ENCODE measurements around the gene CISD3. TPM values are rescaled to one million over a fixed set of nuclear protein-coding genes. Genes with fewer than 3 reads are reported as not detected.

CISD3 gene
- total and polyA plus RNA-seq, 2 experiments from 2014 or later: 0.94 to 8.9 TPM

DNA sequence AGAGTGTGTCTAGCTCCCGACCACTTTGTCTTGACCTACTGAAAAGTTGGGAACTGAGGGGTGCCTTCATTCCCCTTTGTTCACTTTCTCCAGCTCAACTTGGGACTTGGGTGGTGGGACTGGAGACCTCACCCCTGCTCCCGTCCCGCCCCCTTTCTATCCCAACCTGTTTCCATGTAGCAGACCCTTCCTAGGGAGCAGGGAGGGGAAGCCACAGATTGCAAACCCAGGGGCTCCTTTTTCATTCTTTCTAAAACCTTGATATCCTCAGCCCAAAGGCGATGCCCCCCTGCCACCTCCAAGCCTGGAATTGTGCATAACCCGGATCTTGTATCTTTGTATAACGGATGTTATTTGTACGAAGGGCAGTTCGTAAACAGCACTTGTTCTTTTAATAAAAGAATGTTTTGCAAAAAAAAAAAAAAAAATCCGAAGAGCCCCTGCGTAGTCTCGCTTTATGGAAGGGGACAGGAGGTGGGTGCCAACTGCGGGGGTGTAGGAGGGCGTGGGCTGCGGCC is 714 bp upstream of the CISD3 start:
- Mint-ChIP-seq H3K27ac (no peak overlapping the region), H3K27me3 (ENCODE audit: insufficient read depth, low read depth, poor library complexity) (peaks cover 34% of the 10 kb centered on the region), H3K36me3 (ENCODE audit: low read depth) (peaks cover 12% of the 10 kb centered on the region), H3K4me3 (peak overlapping the region; percentile 66), H3K9me3 (no peaks in the 10 kb centered on the region), H3K4me1 (peaks cover 44% of the 10 kb centered on the region)
- Histone ChIP-seq H3K4me2 (peak overlapping the region; percentile 88), H3K9me2 (ENCODE audit: insufficient read depth) (no peaks in the 10 kb centered on the region), H4K20me1 (replicated peaks; ENCODE audit: insufficient read depth) (peaks cover 4% of the 10 kb centered on the region), H3F3A (replicated peaks; ENCODE audit: low read depth) (peaks cover 4% of the 10 kb centered on the region), H3K27me3 (ENCODE audit: insufficient read depth) (peaks cover 22% of the 10 kb centered on the region), H3K4me3 (peak overlapping the region; percentile 75), H3K27ac (ENCODE audit: low read depth) (no peak overlapping the region), H2AFZ (peak overlapping the region; percentile 88), H3K36me3 (ENCODE audit: insufficient read depth) (no peaks in the 10 kb centered on the region), H3K79me2 (replicated peaks; ENCODE audit: insufficient read depth) (no peaks in the 10 kb centered on the region), H3K4me1 (ENCODE audit: insufficient read depth) (peaks cover 23% of the 10 kb centered on the region)
- DNase-seq (ENCODE audit: low spot score) (no peak), ATAC-seq (no peak)
- TF ChIP-seq EZH2 (IDR thresholded peaks at IDR 0.05; ENCODE audit: low read depth, unreplicated experiment): peak; percentile 48
- TF ChIP-seq ZNF331 (CRISPR knock-in tag; IDR thresholded peaks at IDR 0.05; ENCODE audit: low read depth): no peak

DNA sequence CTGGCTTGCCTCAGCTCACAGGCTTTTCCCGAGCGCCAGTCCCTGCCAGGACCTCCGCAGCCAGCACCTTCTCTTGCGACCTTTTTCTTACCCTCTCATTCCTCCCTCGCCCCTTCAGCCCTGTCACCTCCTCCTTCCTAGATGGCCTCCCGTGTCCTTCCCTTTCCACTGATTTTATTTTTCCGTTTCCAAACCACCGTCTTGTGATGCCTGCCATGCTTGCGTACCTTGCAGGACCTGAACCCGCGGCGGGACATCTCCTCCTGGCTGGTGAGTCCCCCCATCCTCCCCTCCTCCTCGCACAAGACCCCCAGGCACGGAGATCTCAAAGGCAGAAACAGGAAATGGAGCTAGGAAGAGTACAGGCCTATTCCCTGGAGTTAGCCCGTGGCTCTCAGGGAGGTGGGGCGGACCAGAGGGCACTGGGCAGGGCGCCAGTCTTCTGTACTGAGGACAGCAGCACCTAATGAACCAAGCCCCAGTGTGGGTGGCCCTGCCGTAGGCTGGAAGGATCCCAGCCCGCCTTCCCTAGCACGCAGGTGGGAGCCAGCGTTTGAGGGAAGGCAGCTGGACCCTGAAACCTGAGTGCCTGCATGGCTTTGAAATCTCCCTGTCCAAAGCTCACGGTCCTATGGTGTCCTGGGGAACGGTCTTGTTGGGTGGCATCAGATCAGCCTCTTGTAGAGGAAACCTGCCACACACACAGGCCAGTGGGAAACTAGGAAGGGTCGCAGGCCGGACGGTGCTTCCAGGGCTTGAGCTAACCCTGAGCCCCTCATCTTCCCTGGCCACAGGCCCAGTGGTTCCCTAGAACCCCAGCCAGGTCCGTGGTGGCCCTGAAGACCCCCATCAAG is 612 bp downstream of the CISD3 start:
- H3K9me2 ChIP-seq (ENCODE audit: insufficient read depth): no peaks in the 10 kb centered on the region
- H3K4me2 ChIP-seq: peak overlapping the region; percentile 99
- H3K4me3 Mint-ChIP-seq: peak overlapping the region; percentile 94
- TF ChIP-seq STAT1 (IDR thresholded peaks at IDR 0.05; ENCODE audit: unreplicated experiment) (no peak), POLR2AphosphoS5 (IDR thresholded peaks at IDR 0.05; ENCODE audit: low read depth) (0 out of 2 replicates have a peak, but pooled peaks have one; percentile 23)
- H3K4me1 Mint-ChIP-seq: peaks cover 46% of the 10 kb centered on the region
- H3K27me3 ChIP-seq (ENCODE audit: insufficient read depth): peaks cover 22% of the 10 kb centered on the region
- H3K79me2 ChIP-seq (replicated peaks; ENCODE audit: insufficient read depth): no peaks in the 10 kb centered on the region
- H3K36me3 Mint-ChIP-seq (ENCODE audit: low read depth): peaks cover 24% of the 10 kb centered on the region
- H3K36me3 ChIP-seq (ENCODE audit: insufficient read depth): no peaks in the 10 kb centered on the region
- peaks cover 10% of the 10 kb centered on the region for H3F3A ChIP-seq (replicated peaks; ENCODE audit: low read depth)
- peak overlapping the region; percentile 98 for H2AFZ ChIP-seq
- peak overlapping the region; percentile 88 for H3K4me3 ChIP-seq
- 0 out of 2 replicates have a peak overlapping the region, but pooled peaks have one; percentile 55 for H3K27ac ChIP-seq (ENCODE audit: low read depth)
- peaks cover 27% of the 10 kb centered on the region for H3K4me1 ChIP-seq (ENCODE audit: insufficient read depth)
- peak; percentile 23 for ATAC-seq
- H3K27me3 Mint-ChIP-seq (ENCODE audit: insufficient read depth, low read depth, poor library complexity): peaks cover 39% of the 10 kb centered on the region
- peaks cover 10% of the 10 kb centered on the region for H4K20me1 ChIP-seq (replicated peaks; ENCODE audit: insufficient read depth)
- H3K27ac Mint-ChIP-seq: peak overlapping the region; percentile 92
- no peaks in the 10 kb centered on the region for H3K9me3 Mint-ChIP-seq
- peak; percentile 69 for DNase-seq (ENCODE audit: low spot score)

DNA sequence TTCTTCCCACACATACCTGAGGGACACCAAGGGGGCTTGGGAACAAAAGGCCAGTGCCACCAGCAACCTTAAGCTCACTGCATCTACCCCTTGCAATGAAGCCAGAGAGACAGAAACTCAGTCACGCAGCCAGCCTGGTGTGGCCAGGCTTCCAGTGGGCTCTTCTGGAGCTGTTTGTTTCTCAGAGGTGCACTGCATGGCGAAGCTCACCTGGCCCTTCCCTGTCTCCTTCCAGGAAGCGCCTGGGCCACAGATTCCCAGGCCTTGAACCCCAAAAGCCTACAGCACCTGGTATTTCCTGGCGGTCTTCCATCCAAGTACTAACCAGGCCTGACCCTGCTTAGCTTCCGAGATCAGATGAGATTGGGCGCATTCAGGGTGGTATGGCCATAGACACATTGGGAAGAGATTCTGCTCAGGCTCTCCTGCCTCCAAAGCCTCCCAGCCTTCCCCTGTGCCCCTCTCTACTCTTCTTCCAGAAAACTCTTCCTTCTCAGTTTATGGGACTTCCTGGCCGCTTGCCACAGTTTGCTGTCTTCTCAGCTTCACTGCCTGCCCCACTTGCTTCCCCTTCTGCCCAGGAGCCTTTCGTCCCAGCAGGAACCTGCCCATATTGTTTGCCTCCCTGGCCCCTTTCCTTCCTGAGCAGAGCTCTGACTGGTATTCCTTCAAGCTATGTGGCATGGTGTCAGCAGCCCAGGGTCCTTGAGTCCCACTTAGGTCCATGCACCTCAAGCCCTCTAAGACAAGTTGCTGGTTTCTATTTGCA is 1.6 kb downstream of the CISD3 start:
- peaks cover 27% of the 10 kb centered on the region for H3K4me1 ChIP-seq (ENCODE audit: insufficient read depth)
- no peak for TF ChIP-seq ZNF114 (CRISPR knock-in tag; IDR thresholded peaks at IDR 0.05)
- TF ChIP-seq POLR2AphosphoS5 (IDR thresholded peaks at IDR 0.05; ENCODE audit: low read depth): 0 out of 2 replicates have a peak, but pooled peaks have one; percentile 2
- DNase-seq (ENCODE audit: low spot score) (no peak), ATAC-seq (no peak)
- H4K20me1 ChIP-seq (replicated peaks; ENCODE audit: insufficient read depth): peaks cover 12% of the 10 kb centered on the region
- Mint-ChIP-seq H3K4me3 (peak overlapping the region; percentile 94), H3K27ac (no peak overlapping the region), H3K9me3 (no peaks in the 10 kb centered on the region), H3K27me3 (ENCODE audit: insufficient read depth, low read depth, poor library complexity) (peaks cover 41% of the 10 kb centered on the region), H3K4me1 (peaks cover 41% of the 10 kb centered on the region), H3K36me3 (ENCODE audit: low read depth) (peaks cover 31% of the 10 kb centered on the region)
- H3K79me2 ChIP-seq (replicated peaks; ENCODE audit: insufficient read depth): no peaks in the 10 kb centered on the region
- no peaks in the 10 kb centered on the region for H3K36me3 ChIP-seq (ENCODE audit: insufficient read depth)
- no peak overlapping the region for H3K4me3 ChIP-seq
- no peak overlapping the region for H3K4me2 ChIP-seq
- H3K9me2 ChIP-seq (ENCODE audit: insufficient read depth): no peaks in the 10 kb centered on the region
- no peak overlapping the region for H2AFZ ChIP-seq
- H3K27ac ChIP-seq (ENCODE audit: low read depth): no peak overlapping the region
- peaks cover 12% of the 10 kb centered on the region for H3F3A ChIP-seq (replicated peaks; ENCODE audit: low read depth)
- peaks cover 22% of the 10 kb centered on the region for H3K27me3 ChIP-seq (ENCODE audit: insufficient read depth)
